Urothelium cell line (cell line): Measurements from ENCODE around the gene PKHD1.

Source experiments
- DNase-seq: peaks from one replicate; pipeline ENCODE4 v3.0.0; 2011; ENCODE audit warnings: low spot score, mixed read lengths
- FAIRE-seq: peaks from 2 replicates; lab custom pipeline; 2011; peaks lifted over from hg19 to GRCh38; lab: Jason Lieb, UNC

PKHD1 gene, protein sequence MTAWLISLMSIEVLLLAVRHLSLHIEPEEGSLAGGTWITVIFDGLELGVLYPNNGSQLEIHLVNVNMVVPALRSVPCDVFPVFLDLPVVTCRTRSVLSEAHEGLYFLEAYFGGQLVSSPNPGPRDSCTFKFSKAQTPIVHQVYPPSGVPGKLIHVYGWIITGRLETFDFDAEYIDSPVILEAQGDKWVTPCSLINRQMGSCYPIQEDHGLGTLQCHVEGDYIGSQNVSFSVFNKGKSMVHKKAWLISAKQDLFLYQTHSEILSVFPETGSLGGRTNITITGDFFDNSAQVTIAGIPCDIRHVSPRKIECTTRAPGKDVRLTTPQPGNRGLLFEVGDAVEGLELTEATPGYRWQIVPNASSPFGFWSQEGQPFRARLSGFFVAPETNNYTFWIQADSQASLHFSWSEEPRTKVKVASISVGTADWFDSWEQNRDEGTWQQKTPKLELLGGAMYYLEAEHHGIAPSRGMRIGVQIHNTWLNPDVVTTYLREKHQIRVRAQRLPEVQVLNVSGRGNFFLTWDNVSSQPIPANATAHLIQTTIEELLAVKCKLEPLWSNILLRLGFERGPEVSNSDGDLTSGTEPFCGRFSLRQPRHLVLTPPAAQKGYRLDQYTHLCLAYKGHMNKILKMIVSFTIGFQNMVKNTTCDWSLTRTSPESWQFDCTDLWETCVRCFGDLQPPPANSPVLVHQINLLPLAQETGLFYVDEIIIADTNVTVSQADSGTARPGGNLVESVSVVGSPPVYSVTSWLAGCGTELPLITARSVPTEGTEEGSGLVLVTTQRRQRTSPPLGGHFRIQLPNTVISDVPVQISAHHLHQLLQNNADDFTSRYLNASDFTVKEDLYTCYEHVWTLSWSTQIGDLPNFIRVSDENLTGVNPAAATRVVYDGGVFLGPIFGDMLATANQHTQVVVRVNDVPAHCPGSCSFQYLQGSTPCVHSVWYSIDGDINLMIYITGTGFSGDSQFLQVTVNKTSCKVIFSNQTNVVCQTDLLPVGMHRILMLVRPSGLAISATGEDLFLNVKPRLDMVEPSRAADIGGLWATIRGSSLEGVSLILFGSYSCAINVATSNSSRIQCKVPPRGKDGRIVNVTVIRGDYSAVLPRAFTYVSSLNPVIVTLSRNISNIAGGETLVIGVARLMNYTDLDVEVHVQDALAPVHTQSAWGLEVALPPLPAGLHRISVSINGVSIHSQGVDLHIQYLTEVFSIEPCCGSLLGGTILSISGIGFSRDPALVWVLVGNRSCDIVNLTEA (N-terminal part only)

DNA sequence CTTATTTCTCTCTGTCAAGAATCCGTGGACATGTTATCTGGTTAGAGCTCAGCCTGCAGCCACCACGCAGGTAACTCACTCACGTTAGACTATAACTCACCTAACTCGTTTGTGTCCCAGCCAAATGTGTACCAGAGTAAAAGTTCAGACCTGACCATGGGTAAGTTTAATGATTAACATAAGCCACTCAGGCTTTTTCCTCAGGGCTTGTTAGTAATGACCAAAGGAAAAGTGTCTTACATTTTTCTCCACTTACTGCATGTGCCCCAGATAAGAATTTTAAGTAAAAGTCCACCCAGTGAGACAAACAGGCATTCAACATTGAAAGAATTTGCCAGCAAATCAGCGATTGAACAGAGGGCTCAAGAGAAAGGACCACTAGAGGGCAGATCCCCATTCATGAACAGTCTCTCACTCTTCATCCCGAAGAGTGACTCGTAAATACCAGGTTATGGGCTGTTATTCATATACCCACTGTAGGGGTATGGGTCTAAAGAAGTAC, at the start of gene PKHD1:
Gene PKHD1 (minus strand): TSS at position 116 of the 502 bp plus-strand sequence. CDS start 2,680 bp downstream, outside the sequence.
- FAIRE-seq, result no peak

DNA sequence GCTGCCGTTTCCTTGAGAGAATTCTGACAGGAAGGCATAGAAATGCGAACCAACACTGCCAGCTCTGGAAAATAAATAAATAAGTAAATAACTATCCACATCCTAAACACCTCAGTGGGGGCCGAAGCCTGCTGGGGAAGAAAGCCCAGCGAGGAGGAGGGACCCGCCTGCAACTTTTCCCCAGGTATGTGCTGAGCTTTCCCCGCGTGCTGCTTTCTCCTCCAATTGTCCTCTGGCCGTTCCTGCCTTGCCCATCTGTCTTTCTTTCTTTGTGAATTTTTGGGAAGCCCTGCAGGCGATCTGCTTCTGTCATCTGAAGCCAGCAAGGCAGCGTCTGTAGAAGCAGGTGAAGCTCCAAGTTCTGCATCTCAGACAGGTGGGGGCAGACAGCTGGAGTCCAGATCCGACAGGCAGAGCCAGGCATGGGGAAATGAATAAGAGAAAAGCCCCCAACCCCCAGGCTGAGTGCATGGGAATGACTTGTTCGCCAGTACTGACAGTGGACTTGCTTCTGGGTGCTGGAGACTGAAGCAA, 49.6 kb upstream of the PKHD1 start:
- DNase-seq, result no peak
- no peak for FAIRE-seq

More for the DNA sequence above, at the start of gene PKHD1:
- DNase-seq, result no peak

DNA sequence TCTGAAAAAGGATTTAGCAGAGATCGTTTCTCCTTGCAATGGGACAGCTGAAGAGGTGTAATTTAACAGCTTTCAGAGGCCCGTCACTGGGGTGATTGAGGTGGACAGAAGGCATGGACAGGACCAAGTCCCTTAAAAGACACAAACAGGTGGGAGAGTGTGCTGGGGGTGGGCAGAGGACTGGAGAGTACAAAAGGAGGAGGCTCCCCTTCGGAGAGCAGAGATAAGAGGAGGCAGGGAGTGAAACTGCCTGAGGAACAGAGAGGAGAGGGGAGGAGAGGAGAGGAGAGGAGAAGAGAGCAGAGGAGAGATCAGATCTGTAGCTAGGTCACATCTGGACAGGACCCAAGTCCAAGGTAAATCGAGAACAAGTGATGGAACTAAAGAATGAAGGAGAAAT, 48.6 kb upstream of the PKHD1 start:
- FAIRE-seq, result no peak
- no peak for DNase-seq

DNA sequence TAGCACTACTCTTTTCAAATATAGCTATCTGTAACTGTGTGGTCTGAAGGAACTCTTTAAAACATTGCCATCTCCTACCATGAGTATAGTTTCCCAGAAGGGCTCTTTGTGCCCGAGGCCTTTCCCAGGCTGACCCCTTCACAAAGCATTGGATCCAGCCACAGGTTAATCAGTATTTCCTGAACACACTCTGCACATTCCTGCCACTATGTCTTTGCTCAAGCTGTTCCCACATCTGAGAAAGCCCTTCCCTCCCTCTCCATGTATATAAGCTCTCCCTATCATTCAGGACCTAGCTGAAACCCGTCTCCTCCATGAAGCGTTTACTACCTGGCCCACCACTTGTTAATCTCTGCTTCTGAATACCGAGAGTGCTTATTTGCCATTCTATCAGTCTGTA, 47.8 kb upstream of the PKHD1 start:
- FAIRE-seq (no peak), DNase-seq (no peak)

DNA sequence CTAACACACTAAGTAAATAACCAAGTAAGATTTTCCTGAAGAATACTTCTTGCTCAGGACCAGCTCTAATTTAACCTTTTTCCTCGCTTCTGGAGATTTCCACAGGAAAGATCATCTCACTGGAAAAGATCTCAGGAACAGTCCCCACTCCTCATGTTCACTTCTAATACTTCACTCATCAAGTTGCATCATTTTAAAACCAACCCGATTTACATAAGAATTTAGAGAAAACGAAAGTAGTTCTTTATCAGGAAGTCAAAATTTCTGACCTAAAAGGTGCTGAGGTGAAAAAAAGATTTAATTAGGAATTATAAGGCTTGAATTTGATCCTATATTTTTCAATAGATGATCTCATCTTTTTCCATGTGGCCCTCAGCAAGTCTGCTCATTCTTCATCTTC, 46.6 kb upstream of the PKHD1 start:
- FAIRE-seq, result no peak
- no peak for DNase-seq

DNA sequence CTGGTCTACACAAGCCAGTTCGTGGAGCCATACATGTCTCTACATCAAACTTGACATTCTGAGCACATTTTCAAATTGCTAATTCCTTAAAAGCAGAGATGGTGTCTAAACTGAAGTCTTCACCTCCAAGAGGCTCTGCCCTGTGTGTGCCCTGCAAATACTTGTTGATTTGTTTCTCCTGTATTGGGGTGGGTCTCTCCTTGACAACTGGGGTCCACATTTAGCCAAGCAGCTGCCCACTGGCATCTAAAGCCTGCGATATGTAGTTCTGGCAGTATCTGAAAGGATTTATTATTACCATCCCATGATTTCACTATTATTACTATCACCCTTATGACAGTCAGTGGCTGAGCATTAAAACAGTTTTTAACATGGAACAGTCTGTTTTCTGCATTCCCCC, 45.9 kb upstream of the PKHD1 start:
- DNase-seq (no peak), FAIRE-seq (no peak)

DNA sequence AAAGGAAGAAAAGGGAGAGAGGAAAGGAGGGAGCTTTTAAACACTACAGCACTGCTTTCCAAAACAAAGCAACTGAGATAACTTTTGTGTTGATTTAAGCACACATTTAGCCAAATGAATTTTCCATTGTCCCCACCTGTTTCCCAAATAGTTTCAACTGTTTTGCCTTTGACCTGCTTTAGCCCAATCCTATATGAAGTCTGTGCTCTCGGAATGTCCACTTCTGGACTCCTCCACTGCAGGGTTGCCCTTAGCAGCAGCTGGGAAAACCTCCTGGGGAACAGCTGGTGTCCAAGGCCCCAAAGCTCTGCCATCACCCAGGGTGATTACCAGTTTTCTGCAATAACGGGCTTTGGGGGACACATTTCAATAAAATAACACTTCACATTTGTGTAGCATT, 44.9 kb upstream of the PKHD1 start:
- FAIRE-seq, result no peak
- DNase-seq, result no peak

DNA sequence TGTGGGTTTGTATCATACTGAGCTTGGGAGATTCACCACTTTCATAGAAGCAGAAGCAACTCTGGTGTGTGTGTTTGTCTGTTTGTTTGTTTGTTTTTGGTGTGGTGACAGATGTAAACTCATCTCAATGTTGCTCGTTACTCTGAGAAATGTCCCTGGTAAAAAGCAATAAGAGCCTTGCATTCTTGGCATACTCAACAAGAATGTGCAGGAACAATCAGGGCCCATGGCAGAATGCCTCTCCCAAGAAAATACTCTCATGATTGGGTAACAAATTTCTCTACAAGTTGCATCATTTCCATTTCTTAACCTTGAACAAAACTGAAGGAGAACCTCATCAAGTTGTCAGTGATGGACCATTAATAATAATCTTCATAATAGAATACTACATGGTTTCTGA, 43.0 kb upstream of the PKHD1 start:
- DNase-seq (no peak), FAIRE-seq (no peak)

DNA sequence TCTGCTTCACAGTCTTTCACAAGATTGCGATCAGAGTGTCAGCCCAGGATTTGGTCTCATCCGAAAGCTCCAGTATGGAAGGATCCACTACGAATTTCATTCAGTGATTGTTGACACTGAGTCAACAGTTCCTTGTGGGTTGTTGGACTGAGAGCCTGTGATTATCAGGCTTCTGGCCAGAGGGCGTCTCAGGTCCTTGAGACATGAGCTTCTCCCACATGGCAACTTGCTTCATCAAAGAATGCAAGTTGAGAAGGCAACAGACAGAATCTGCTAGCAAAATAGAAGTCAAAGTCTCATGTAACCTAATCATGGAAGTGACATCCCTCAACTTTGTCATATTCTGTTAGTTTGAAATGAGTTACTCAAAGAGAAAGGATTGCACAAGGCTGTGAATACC, 40.5 kb upstream of the PKHD1 start:
- DNase-seq, result no peak
- FAIRE-seq, result no peak

DNA sequence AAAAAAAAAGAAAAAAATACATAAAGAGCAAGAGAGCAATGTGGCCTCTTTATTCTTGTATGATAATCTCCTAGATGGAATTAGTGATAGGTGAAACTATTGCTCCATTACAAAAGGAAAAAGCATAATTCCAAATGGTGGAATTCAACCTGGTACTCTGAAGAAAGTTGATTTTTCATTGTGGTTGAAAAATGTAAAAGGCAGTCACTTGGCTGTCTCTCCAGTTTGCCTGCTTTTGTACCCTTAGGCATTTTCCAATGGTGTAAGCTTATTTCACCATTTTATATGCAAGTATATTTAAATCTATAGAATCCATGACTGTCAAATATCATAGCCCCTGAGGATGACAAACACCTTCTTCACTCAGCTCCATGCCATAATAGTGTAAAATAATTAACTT, 38.8 kb upstream of the PKHD1 start:
- FAIRE-seq (no peak), DNase-seq (no peak)

DNA sequence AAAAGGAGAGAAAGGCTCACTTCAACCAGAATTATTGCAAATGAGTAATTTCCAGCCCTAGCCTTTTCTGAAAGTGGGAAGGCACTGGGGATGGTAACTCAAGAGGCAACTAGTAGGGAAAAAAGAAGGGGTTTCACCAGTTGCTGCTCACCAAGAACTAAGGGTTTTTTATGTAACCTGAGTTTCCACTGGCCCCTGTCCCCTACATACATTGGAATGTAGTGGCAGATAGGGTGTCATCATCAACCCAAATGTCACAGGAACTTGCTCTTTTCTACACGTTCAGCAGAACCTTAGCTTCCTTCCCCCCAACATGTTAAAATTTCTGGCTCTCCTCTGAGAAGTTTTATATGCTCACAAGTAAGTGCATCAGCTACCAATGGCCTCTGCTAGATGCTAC, 38.2 kb upstream of the PKHD1 start:
- FAIRE-seq, result no peak

DNA sequence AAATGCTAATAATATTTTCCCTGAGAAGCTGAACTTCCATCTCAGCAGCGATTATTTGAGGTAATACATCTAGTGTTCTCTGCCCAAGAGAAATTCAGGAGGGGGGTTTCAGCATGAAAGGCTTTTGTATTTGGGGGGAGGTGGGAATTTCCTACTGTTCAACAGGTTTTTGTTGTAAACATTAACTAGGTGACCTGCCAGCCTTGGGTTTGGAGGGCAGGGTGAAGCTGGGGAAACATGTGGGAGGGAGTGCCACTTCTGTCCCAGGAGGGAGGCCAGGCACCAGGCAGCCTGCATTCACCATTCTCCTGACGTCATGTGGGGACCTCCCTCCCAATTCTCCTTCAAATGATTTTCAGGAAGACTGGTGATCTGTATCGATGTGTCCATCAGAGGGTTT, 37.7 kb upstream of the PKHD1 start:
- FAIRE-seq (no peak), DNase-seq (no peak)

More for the DNA sequence above, 38.2 kb upstream of the PKHD1 start:
- DNase-seq, result no peak

DNA sequence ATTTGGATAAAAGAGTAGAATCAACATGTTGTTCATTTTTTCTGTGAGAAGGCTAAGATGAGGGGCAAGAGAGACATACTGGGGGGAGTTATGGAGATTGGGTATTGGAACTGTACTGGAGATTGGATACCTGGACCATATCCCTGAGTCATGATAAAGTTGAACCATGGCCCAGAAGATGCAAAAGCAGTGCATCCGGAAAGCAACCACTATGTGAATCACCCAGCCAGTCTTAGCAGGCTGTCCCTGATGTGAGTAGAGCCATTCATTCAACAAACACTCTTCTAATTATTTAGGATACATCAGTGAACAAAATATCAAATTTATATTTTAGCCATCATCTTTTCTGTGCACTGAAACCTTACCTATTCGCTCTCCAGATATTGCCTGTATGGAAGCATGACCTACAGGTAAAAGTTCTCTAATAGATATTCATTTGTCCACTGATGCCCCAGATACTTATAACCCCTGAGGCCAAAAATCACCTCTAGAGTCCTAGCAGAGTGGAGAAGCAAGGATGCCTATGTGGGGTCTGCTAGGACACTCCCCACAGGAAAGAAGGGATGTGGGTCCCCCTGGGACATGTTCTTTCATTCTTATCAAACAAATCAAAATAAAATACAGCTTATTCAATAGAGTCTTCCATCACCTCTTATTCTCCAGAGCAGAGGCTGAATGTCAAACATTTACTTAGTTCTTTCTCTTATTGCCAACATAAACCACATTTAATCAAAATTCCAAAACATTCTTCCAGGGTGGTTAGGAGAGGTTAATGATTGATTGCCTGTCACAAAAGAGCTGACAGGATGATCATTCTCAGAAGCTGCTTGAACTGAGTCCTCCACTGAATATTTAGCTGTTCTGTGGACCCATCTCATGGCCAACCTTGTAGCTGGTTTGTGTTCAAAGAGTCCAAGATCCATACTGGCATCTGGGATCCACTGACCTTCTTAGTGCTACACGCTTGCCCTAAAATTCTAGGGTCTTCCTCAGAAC, 37.0 kb upstream of the PKHD1 start:
- FAIRE-seq (no peak), DNase-seq (no peak)

DNA sequence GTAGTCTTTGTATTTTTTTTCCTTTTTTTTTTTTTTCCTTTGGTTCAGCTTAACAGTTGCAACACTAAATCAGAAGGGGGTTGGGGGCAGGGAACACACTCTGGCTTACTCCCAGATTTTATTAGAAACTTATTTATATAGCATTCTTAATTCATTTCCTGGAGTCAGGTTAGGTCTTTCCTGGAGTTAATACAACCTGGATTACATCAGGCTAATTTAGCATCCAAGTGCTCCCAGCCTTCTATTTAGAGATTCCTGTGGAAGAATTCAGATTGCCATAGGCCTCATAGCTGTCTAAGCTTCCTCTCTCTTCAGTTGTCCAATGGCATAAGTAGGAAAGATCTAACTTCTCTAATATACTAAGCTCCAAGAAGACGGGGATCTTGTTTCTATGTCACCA, 35.8 kb upstream of the PKHD1 start:
- FAIRE-seq (no peak), DNase-seq (no peak)

DNA sequence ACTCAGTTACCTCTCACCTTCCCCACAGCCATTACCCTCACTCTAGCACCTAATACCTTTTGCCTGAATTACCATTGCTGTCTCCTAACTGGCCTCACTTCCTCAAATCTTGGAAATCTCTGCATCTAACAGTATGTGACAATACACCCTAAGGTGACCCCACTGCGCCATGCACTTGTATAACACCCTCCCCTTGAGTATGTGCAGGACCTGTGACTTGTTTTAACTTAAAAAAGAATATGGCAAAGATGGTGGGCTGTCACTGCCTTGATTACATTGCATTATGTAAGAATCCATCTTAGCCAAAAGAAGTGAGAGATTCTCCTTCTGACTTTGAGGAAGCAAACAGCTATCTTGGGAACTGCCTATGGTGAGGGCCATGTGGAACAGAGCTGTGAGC, 29.9 kb upstream of the PKHD1 start:
- DNase-seq (no peak), FAIRE-seq (no peak)

DNA sequence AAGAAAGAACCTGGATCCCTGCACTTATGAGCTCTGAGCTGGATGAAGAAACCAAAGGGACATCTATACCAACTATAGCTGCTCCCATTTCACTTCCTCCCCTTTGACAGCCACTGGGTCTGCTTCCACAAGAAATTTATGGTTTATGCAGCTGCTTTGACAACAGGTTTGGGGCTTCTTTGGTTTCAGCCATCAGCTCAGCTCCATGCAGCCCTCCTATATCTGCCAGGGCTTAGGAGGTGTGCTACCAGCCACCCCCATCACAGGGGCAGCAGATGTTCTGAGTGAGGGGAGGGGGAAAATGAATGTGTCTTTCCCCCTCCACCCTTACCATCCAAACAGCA, 29.2 kb upstream of the PKHD1 start:
- FAIRE-seq, result no peak
- no peak for DNase-seq

DNA sequence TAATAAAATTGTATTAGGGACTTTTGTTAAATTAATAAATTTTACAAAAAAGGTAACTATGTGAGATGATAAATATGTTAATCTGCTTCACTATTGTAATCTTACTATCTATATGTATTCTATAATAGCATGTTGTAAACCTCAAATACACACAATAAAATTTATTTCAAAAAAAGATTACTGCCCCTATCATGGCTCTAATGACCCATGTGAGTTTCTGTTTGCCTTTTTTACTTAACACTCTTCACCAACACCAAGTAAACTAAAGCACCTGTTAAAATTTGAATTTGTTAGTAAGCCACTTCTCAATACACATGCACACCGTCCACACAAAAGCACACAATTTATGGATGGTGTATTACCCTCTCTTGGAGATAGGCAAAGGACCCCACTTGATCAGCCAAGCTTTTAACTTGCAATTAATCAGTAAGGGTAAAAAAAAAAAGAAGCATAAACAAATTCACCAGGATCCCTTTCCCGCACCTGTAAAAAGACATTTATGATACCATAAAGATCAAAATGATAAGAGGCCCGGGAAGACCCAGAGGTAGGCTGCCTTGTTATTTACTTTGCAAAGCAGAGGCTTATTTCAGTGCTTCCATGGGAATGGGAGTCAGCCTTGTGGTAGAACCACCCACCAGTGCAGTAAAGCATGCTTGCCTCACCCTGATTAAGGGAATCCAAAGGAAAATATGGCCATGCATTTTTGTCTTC, 28.6 kb upstream of the PKHD1 start:
- FAIRE-seq, result no peak
- DNase-seq, result no peak

DNA sequence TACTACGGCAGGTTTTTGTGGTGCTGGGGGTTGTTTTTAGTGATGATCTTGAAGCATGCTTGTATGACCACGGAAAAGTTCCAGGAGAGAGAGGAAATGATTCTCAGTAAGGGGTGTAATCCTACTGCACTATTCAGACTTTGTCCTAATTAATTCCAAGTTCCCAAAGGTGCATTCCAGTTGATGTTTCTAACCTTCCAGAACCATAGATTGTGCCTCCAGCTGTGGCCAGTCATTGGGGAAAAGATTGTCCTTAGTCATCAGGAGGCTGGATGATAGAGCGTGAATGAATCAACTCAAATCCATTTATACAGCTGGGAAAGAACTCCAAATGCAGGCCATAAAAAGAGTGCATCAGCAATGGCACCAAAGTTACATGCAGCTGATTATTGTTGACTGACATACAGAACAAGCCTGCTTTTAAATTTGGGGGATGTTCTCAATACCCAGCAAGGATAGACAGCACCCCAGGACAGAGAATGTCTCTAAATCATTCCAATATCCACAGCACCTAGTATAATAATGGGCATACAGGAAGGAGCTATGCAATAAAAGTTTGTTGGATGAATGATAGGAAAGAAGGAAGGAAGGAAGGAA, 27.8 kb upstream of the PKHD1 start:
- FAIRE-seq (no peak), DNase-seq (no peak)

DNA sequence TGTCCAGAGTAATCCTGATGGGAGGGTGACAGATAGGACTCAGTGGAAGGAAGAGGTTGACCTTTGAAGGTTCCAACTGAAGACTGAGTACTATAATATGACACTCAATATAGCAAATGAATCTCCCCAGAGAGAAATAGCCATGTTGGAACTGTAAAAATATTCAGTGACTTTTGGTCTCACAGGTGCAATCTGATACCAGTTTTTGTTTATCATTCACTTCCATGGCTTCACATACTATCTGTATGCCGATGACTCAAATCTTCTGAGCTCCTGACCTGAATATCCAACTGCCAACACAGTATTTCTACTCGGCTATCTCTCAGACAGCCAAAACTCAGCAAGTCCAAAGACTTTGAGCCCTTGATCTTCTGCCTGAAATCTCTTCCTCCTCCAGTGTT, 21.8 kb upstream of the PKHD1 start:
- DNase-seq (no peak), FAIRE-seq (no peak)
